HEK293 (cell line): Measurements from ENCODE around the gene RAD51.
A peak's percentile ranks its signal among the peaks of the same experiment; 100 is the strongest.

Experiments
- CTCF ChIA-PET: fragments of 350-600 bp; formaldehyde crosslinking; extraction: SDS; loops from one replicate; lab custom pipeline; 2021; ENCODE audit warnings: antibody characterized with exemption; lab: Yijun Ruan, JAX
- POLR2A ChIA-PET: fragments of 300-600 bp; formaldehyde crosslinking; extraction: SDS; loops from one replicate; lab custom pipeline; 2020; ENCODE audit warnings: antibody characterized with exemption, inconsistent platforms; lab: Yijun Ruan, JAX
- H3K27ac ChIP-seq: fragments of 200-500 bp; sonication (Bioruptor generic); 2 replicates; pipeline ENCODE4 v1.5.1; 2014; ENCODE audit warnings: low read depth, low read length, control low read depth, inconsistent platforms; ENCODE audit errors: extremely low read depth
- H3K36me3 ChIP-seq, 2 experiments: fragments of 200-500 bp in 1 of 2; sonication (Bioruptor generic) in 1 of 2; 1 replicate in 1 of 2; 2 replicates in 1 of 2; pipeline ENCODE4 v1.5.1; 2014 to 2017; ENCODE audit warnings: inconsistent platforms in 2 of 2, low read length in 2 of 2; ENCODE audit not compliant: control insufficient read depth in 2 of 2, insufficient read depth in 1 of 2
- H3K4me1 ChIP-seq: fragments of 200-500 bp; sonication (Bioruptor generic); 2 replicates; pipeline ENCODE4 v1.5.1; 2014; ENCODE audit warnings: mild to moderate bottlenecking, low read length, inconsistent platforms; ENCODE audit not compliant: control insufficient read depth, insufficient read depth
- H3K4me3 ChIP-seq: 2 replicates; pipeline ENCODE4 v1.5.1; 2011; ENCODE audit warnings: low read depth, mild to moderate bottlenecking, control low read depth, low read length, moderate library complexity
- H3K9me3 ChIP-seq: fragments of 200-500 bp; sonication (Bioruptor generic); 2 replicates; pipeline ENCODE4 v1.5.1; 2014; ENCODE audit warnings: low read depth, low read length, inconsistent platforms; ENCODE audit not compliant: control insufficient read depth, insufficient read depth
- GLIS1 ChIP-seq: fragments of 450-650 bp; formaldehyde crosslinking; IDR thresholded peaks from 2 replicates; pipeline ENCODE4 v1.5.1; 2016; ENCODE audit warnings: missing biosample characterization, missing genetic modification characterization
- GLIS2 ChIP-seq: fragments of 450-650 bp; formaldehyde crosslinking; IDR thresholded peaks from 2 replicates; pipeline ENCODE4 v1.5.1; 2016; ENCODE audit warnings: missing biosample characterization, missing genetic modification characterization
- KLF9 ChIP-seq: fragments of 450-650 bp; formaldehyde crosslinking; IDR thresholded peaks from 2 replicates; pipeline ENCODE4 v1.5.1; 2016; ENCODE audit warnings: missing biosample characterization, missing genetic modification characterization, low read depth
- SP3 ChIP-seq: fragments of 450-650 bp; formaldehyde crosslinking; IDR thresholded peaks from 2 replicates; pipeline ENCODE4 v1.5.1; 2016; ENCODE audit warnings: missing biosample characterization, missing genetic modification characterization
- SP7 ChIP-seq: fragments of 450-650 bp; formaldehyde crosslinking; IDR thresholded peaks from 2 replicates; pipeline ENCODE4 v1.5.1; 2016; ENCODE audit warnings: missing biosample characterization, missing genetic modification characterization
- ZBTB48 ChIP-seq: fragments of 450-650 bp; formaldehyde crosslinking; IDR thresholded peaks from 2 replicates; pipeline ENCODE4 v1.5.1; 2016; ENCODE audit warnings: missing biosample characterization, missing genetic modification characterization
- ZBTB8A ChIP-seq: fragments of 450-650 bp; formaldehyde crosslinking; IDR thresholded peaks from 2 replicates; pipeline ENCODE4 v1.5.1; 2016; ENCODE audit warnings: missing biosample characterization, missing genetic modification characterization
- ZIC2 ChIP-seq: fragments of 450-650 bp; formaldehyde crosslinking; IDR thresholded peaks from 2 replicates; pipeline ENCODE4 v1.5.1; 2016; ENCODE audit warnings: missing biosample characterization, missing genetic modification characterization
- ZNF664 ChIP-seq: fragments of 450-650 bp; formaldehyde crosslinking; IDR thresholded peaks from 2 replicates; pipeline ENCODE4 v1.5.1; 2016; ENCODE audit warnings: missing biosample characterization, missing genetic modification characterization
- TF ChIP-seq, protein P1 (sequence below): fragments of 450-650 bp; formaldehyde crosslinking; IDR thresholded peaks from 2 replicates; pipeline ENCODE4 v1.5.1; 2016; ENCODE audit warnings: missing biosample characterization, missing genetic modification characterization
- TF ChIP-seq, protein P2 (sequence below): fragments of 450-650 bp; formaldehyde crosslinking; IDR thresholded peaks from 2 replicates; pipeline ENCODE4 v1.5.1; 2016; ENCODE audit warnings: missing biosample characterization, missing genetic modification characterization
- TF ChIP-seq, protein P3 (sequence below): fragments of 450-650 bp; formaldehyde crosslinking; IDR thresholded peaks from 2 replicates; pipeline ENCODE4 v1.5.1; 2016; ENCODE audit warnings: missing biosample characterization, missing genetic modification characterization

Gene RAD51

DNA sequence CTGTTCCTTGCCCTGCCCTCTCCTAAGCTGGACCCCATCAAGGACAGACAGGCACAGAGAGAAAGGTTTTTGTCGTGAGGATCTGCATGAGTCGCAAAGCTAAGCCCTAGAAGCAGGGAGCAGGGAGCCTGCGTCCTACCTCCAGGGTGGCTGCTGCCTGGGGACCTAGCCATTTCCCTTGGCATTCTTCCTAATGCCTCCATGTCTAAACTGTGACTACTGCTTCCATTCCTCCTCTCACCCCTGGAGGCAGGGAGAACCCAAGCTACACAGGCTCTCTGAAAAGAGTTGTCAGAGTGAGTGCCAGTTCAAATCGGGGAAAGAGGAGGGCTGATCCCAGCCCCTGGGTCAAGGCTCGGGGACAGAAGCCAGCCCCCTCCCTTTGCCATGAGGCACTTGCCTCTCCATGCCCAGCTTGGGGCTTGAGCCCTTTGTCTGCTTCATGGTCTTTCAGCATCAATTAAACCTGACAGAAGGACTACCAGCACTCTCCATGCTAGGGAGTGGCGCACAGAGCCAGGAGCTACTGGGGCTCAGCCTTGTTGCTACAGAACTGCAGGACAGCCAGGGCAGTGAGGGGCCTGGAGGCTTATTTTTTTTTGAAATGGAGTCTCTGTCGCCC, 71.3 kb downstream of the RAD51 start:
- peaks cover 0 to 9% of the 10 kb centered on the region in 2 experiments; a peak in 1 of 3 replicates for H3K36me3 ChIP-seq
- H3K9me3 ChIP-seq = no peaks in the 10 kb centered on the region
- no peak overlapping the region for H3K27ac ChIP-seq
- H3K4me1 ChIP-seq = peaks cover 28% of the 10 kb centered on the region
- no peak overlapping the region for H3K4me3 ChIP-seq
- ChIA-PET CTCF (interaction anchor here (0.6 to 3.7 kb wide), 6 partner anchors 12 to 282 kb away, joined by 3 to 18 read pairs (median 3); no protein-coding TSS in a partner anchor), POLR2A (interaction anchor here (0.5 to 1.8 kb wide), 3 partner anchors 41 to 107 kb away, joined by 3 to 5 read pairs (median 4); partner anchors contain the start of genes DNAJC17 and RHOV)
- TF ChIP-seq ZBTB8A (tag by site-specific recombination) (0 out of 2 replicates have a peak, but pooled peaks have one; percentile 15), GLIS1 (peak; percentile 54; the same call in 1 of the 2 replicates)
- TF ChIP-seq, protein P1, sequence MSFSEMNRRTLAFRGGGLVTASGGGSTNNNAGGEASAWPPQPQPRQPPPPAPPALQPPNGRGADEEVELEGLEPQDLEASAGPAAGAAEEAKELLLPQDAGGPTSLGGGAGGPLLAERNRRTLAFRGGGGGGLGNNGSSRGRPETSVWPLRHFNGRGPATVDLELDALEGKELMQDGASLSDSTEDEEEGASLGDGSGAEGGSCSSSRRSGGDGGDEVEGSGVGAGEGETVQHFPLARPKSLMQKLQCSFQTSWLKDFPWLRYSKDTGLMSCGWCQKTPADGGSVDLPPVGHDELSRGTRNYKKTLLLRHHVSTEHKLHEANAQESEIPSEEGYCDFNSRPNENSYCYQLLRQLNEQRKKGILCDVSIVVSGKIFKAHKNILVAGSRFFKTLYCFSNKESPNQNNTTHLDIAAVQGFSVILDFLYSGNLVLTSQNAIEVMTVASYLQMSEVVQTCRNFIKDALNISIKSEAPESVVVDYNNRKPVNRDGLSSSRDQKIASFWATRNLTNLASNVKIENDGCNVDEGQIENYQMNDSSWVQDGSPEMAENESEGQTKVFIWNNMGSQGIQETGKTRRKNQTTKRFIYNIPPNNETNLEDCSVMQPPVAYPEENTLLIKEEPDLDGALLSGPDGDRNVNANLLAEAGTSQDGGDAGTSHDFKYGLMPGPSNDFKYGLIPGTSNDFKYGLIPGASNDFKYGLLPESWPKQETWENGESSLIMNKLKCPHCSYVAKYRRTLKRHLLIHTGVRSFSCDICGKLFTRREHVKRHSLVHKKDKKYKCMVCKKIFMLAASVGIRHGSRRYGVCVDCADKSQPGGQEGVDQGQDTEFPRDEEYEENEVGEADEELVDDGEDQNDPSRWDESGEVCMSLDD (tag by site-specific recombination) = no peak
- TF ChIP-seq, protein P2, sequence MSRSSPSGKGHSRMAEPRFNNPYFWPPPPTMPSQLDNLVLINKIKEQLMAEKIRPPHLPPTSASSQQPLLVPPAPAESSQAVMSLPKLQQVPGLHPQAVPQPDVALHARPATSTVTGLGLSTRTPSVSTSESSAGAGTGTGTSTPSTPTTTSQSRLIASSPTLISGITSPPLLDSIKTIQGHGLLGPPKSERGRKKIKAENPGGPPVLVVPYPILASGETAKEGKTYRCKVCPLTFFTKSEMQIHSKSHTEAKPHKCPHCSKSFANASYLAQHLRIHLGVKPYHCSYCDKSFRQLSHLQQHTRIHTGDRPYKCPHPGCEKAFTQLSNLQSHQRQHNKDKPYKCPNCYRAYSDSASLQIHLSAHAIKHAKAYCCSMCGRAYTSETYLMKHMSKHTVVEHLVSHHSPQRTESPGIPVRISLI = no peak

DNA sequence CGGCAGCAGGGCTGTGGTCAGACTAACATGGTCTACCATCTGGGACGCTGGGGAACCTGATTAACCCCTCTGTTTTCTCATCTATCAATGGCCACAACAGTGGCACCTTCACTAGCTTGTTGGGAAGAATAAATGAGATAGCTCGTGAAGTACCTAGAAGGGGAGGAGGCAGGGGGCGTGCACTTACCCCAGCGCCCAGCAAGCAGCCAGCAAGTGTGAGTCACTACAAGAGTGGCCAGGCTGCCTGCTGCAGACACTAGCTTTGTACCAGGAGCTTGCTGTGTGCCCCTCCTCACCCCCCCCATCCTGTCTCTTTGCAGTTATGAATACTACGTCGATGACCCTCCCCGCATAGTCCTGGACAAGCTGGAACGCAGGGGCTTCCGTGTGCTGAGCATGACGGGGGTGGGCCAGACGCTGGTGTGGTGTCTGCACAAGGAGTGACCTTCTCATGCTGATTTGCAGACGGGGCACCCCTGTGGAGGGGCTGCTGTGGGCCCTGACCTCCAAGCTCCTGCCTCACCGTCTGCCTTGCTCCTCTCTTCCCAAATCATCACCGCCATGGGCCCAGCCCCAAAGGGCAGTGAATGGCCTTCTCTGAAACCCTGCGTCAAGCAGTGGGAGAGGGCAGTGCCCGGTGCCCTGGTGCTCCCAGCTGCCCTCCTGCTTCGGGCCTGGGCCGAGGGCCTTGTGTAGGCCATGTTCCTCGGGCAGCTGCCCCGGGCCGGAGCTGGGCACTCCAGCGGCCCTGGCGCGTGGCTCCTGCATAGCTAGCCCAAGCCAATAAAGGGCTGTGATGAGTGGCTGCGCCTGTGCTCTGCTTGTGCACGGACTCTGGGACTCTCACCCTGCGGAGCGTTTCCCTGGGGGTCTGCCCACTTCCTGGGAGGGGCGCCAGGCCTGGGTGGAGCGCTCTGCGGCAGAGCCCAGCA, 72.2 kb downstream of the RAD51 start:
- peak; percentile 26; the same call in 1 of the 2 replicates for TF ChIP-seq KLF9 (tag by site-specific recombination)
- no peak for TF ChIP-seq SP3
- TF ChIP-seq, protein P3, sequence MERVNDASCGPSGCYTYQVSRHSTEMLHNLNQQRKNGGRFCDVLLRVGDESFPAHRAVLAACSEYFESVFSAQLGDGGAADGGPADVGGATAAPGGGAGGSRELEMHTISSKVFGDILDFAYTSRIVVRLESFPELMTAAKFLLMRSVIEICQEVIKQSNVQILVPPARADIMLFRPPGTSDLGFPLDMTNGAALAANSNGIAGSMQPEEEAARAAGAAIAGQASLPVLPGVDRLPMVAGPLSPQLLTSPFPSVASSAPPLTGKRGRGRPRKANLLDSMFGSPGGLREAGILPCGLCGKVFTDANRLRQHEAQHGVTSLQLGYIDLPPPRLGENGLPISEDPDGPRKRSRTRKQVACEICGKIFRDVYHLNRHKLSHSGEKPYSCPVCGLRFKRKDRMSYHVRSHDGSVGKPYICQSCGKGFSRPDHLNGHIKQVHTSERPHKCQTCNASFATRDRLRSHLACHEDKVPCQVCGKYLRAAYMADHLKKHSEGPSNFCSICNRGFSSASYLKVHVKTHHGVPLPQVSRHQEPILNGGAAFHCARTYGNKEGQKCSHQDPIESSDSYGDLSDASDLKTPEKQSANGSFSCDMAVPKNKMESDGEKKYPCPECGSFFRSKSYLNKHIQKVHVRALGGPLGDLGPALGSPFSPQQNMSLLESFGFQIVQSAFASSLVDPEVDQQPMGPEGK (tag by site-specific recombination) = 0 out of 2 replicates have a peak, but pooled peaks have one; percentile 19
- TF ChIP-seq GLIS2 (tag by site-specific recombination) = peak; percentile 23; the same call in 1 of the 2 replicates
- peak; percentile 62 for TF ChIP-seq ZIC2 (tag by site-specific recombination)
- 0 out of 2 replicates have a peak, but pooled peaks have one; percentile 25 for TF ChIP-seq SP7 (tag by site-specific recombination)
- peak; percentile 83; the same call in 1 of the 2 replicates for TF ChIP-seq ZNF664
- TF ChIP-seq ZBTB48 = no peak
- H3K4me3 ChIP-seq = no peak overlapping the region
- H3K27ac ChIP-seq = no peak overlapping the region
- POLR2A ChIA-PET = interaction anchor here (0.5 to 1.1 kb wide), 5 partner anchors 35 to 202 kb away, joined by 3 to 5 read pairs (median 3); partner anchors contain the start of gene RHOV
- peaks cover 28% of the 10 kb centered on the region for H3K4me1 ChIP-seq
- CTCF ChIA-PET = interaction anchor here (0.6 to 3.7 kb wide), 6 partner anchors 11 to 88 kb away, joined by 3 to 18 read pairs (median 3); no protein-coding TSS in a partner anchor
- H3K9me3 ChIP-seq = no peaks in the 10 kb centered on the region
- H3K36me3 ChIP-seq = peaks cover 0 to 9% of the 10 kb centered on the region in 2 experiments; a peak in 1 of 3 replicates
